ENCODE measurements around the gene GRK2.

The GRK2 gene

DNA sequence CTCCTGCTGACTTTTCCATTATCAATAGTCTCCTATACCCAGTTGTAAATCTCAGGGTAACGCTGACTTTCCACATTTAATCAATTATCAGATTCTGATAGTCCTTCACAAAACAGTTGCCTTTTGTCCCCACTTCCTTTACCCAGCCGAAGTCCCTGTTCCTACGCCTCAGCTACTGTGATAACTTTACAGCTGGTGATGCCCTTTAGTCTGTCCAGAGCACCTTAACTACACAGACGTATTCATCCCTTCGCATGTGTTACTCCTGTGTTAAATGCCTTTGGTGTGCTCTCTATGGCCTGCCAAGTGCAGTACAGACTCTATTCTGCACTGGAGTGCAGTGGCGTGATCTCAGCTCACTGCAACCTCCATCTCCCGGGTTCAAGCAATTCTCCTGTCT lies 57.3 kb downstream of the GRK2 start:
- Histone ChIP-seq H3K79me2 (ENCODE audit: low read length) (no peaks in the 10 kb centered on the region), H2AFZ (ENCODE audit: low read depth, low read length) (no peak overlapping the region), H3K4me1 (ENCODE audit: low read length) (peaks cover 2% of the 10 kb centered on the region), H3K27me3 (ENCODE audit: low read depth, low read length) (no peaks in the 10 kb centered on the region), H3K4me3 (ENCODE audit: low read length) (no peak overlapping the region), H3K9me3 (ENCODE audit: insufficient read depth, low read length) (no peaks in the 10 kb centered on the region), H3K9ac (ENCODE audit: low read length) (no peak overlapping the region), H3K4me2 (ENCODE audit: low read length) (no peak overlapping the region), H4K20me1 (ENCODE audit: insufficient read depth, low read length) (no peaks in the 10 kb centered on the region), H3K27ac (ENCODE audit: low read length) (no peak overlapping the region), H3K36me3 (replicated peaks; ENCODE audit: low read depth, low read length) (no peaks in the 10 kb centered on the region)
- TF ChIP-seq, protein P1, sequence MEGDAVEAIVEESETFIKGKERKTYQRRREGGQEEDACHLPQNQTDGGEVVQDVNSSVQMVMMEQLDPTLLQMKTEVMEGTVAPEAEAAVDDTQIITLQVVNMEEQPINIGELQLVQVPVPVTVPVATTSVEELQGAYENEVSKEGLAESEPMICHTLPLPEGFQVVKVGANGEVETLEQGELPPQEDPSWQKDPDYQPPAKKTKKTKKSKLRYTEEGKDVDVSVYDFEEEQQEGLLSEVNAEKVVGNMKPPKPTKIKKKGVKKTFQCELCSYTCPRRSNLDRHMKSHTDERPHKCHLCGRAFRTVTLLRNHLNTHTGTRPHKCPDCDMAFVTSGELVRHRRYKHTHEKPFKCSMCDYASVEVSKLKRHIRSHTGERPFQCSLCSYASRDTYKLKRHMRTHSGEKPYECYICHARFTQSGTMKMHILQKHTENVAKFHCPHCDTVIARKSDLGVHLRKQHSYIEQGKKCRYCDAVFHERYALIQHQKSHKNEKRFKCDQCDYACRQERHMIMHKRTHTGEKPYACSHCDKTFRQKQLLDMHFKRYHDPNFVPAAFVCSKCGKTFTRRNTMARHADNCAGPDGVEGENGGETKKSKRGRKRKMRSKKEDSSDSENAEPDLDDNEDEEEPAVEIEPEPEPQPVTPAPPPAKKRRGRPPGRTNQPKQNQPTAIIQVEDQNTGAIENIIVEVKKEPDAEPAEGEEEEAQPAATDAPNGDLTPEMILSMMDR (IDR thresholded peaks at IDR 0.05; ENCODE audit: low read depth, low read length), result no peak
- TF ChIP-seq EZH2phosphoT487 (IDR thresholded peaks at IDR 0.05; ENCODE audit: low read depth), result no peak

DNA sequence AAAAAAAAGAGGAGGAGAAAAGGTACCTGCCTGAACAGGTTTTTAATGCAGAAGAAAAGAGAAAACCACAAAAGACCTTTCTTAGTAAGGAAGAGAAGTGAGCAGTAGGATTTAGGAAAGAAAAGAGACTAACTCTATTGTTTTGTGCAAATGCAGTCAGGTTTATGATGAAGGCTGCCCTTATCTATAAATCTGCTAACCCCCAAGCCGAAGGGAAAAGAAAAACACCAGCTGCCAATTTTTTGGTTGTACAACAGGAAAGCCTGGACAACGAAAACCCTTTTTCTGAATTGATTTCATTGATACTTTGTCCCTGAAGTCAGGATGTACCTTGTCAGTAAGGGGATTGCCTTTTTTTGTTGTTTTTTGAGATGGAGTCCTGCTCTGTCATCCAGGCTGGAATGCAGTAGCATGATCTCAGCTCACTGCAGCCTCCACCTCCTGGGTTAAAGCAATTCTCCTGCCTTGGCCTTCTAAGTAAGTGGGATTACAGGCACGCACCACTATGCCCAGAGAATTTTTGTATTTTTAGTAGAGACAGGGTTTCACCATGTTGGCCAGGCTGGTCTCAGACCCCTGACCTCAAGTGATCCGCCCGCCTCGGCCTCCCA lies 65.9 kb downstream of the GRK2 start:
- H2AFZ ChIP-seq (ENCODE audit: low read depth, low read length), result no peak overlapping the region
- H3K9me3 ChIP-seq (ENCODE audit: insufficient read depth, low read length), result no peaks in the 10 kb centered on the region
- H3K27ac ChIP-seq (ENCODE audit: low read length), result no peak overlapping the region
- H3K4me2 ChIP-seq (ENCODE audit: low read length), result no peak overlapping the region
- no peaks in the 10 kb centered on the region for H4K20me1 ChIP-seq (ENCODE audit: insufficient read depth, low read length)
- H3K36me3 ChIP-seq (replicated peaks; ENCODE audit: low read depth, low read length), result no peaks in the 10 kb centered on the region
- H3K4me3 ChIP-seq (ENCODE audit: low read length), result no peak overlapping the region
- H3K9ac ChIP-seq (ENCODE audit: low read length), result no peak overlapping the region
- no peaks in the 10 kb centered on the region for H3K27me3 ChIP-seq (ENCODE audit: low read depth, low read length)
- H3K4me1 ChIP-seq (ENCODE audit: low read length), result 0 out of 2 replicates have a peak, but pooled peaks cover 4% of the 10 kb centered on the region
- no peaks in the 10 kb centered on the region for H3K79me2 ChIP-seq (ENCODE audit: low read length)
- TF ChIP-seq, protein P1 (IDR thresholded peaks at IDR 0.05; ENCODE audit: low read depth, low read length), result no peak
- no peak for TF ChIP-seq EZH2phosphoT487 (IDR thresholded peaks at IDR 0.05; ENCODE audit: low read depth)
